Measurements from ENCODE around the gene SLC15A3. TPM values are rescaled to one million over a fixed set of nuclear protein-coding genes. Genes with fewer than 3 reads are reported as not detected.

Gene SLC15A3
- total and polyA plus RNA-seq, 7 experiments from 2014 or later, result 0.85 to 101 (median 10.2) TPM

DNA sequence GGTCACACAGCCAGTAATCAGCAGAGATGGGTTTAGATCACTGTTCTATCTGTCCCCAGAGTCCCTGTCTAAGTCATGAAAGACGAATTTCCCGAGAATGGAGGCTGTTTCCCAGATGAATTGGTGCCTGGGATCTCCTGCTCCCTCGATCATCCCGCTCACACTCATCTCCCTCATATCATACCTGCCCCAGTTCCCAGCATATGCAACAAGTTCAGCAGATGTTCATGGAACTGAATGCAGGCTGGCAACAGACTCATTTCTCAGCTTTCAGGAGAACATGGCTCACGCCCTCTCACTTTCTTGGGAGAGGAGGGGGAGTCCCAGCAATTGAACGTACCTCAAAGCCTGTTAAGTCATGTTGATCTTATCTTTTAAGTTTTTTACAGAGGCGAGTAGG is 41.6 kb upstream of the SLC15A3 start:
- peak overlapping the region; percentile 36 for H3K27ac ChIP-seq (ENCODE audit: low read depth, low read length)
- POLR2A ChIA-PET, result interaction anchor here (0.9 to 1.3 kb wide), 4 partner anchors 9 to 117 kb away, joined by 3 to 6 read pairs (median 4); no protein-coding TSS in a partner anchor
- Mint-ChIP-seq H3K9me3 (no peaks in the 10 kb centered on the region), H3K27me3 (no peaks in the 10 kb centered on the region), H3K36me3 (peaks cover 8 to 49% (median 45%) of the 10 kb centered on the region in 5 donors), H3K4me1 (peaks cover 42 to 92% (median 85%) of the 10 kb centered on the region in 7 donors), H3K27ac (peak overlapping the region; percentile 81 to 93 (median 91)), H3K4me3 (peak overlapping the region; percentile 42 to 74 (median 67))
- DNase-seq (peak in 1 of 9 donors; percentile 50), ATAC-seq (no peak)
- intact Hi-C loops (cut with micrococcal nuclease), result loop anchor here (1.0 kb wide), 2 partner anchors 7 to 11 kb away; no protein-coding TSS in a partner anchor
- H3K4me3 ChIP-seq (ENCODE audit: low read length), result no peak overlapping the region
- H3K4me1 ChIP-seq (ENCODE audit: control insufficient read depth in 2 of 2, insufficient read depth in 2 of 2, low read length in 2 of 2), result peaks cover 19 to 68% of the 10 kb centered on the region in 2 donors
- H3K9me3 ChIP-seq (ENCODE audit: control insufficient read depth in 2 of 3, low read length in 3 of 3), result no peaks in the 10 kb centered on the region
- H3K27me3 ChIP-seq (ENCODE audit: control insufficient read depth in 2 of 2, insufficient read depth in 2 of 2, low read length in 2 of 2), result no peaks in the 10 kb centered on the region
- peaks cover 4 to 67% (median 27%) of the 10 kb centered on the region in 3 experiments for H3K36me3 ChIP-seq (ENCODE audit: control insufficient read depth in 2 of 3, insufficient read depth in 3 of 3, low read length in 3 of 3)
- CTCF ChIA-PET, result interaction anchor here (0.6 to 1.5 kb wide), 2 partner anchors 10 to 22 kb away, joined by 5 to 6 read pairs; partner anchors contain the start of gene CD6

- POLR2A ChIA-PET, result interaction anchor here (0.7 to 1.3 kb wide), 7 partner anchors 8 to 117 kb away, joined by 3 to 6 read pairs (median 3); no protein-coding TSS in a partner anchor
- H3K27me3 Mint-ChIP-seq, result no peaks in the 10 kb centered on the region
- Histone ChIP-seq H3K4me3 (ENCODE audit: low read length) (no peak overlapping the region), H3K4me1 (ENCODE audit: control insufficient read depth in 2 of 2, insufficient read depth in 2 of 2, low read length in 2 of 2) (peaks cover 26 to 75% of the 10 kb centered on the region in 2 donors), H3K27me3 (ENCODE audit: control insufficient read depth in 2 of 2, insufficient read depth in 2 of 2, low read length in 2 of 2) (no peaks in the 10 kb centered on the region), H3K27ac (ENCODE audit: low read depth, low read length) (peak overlapping the region; percentile 36), H3K9me3 (ENCODE audit: control insufficient read depth in 2 of 3, low read length in 3 of 3) (no peaks in the 10 kb centered on the region), H3K36me3 (ENCODE audit: control insufficient read depth in 2 of 3, insufficient read depth in 3 of 3, low read length in 3 of 3) (peaks cover 4 to 71% (median 32%) of the 10 kb centered on the region in 3 experiments)
- ATAC-seq, result no peak
- intact Hi-C loops (cut with micrococcal nuclease), result no loop called here
- H3K4me1 Mint-ChIP-seq, result peaks cover 35 to 92% (median 85%) of the 10 kb centered on the region in 7 donors
- H3K36me3 Mint-ChIP-seq, result peaks cover 8 to 50% (median 47%) of the 10 kb centered on the region in 5 donors
- peak overlapping the region; percentile 81 to 93 (median 91) for H3K27ac Mint-ChIP-seq
- CTCF ChIA-PET, result interaction anchor here (0.6 to 1.5 kb wide), 2 partner anchors 10 to 22 kb away, joined by 5 to 6 read pairs; partner anchors contain the start of gene CD6
- no peaks in the 10 kb centered on the region for H3K9me3 Mint-ChIP-seq
- H3K4me3 Mint-ChIP-seq, result peak overlapping the region; percentile 42 to 74 (median 67)
- DNase-seq, result no peak
Measured at GRCh38 chr11:60992842-60993409, 41.0 kb upstream of the SLC15A3 start.

GRCh38 chr11:60991457-60991856 is 39.5 kb upstream of the SLC15A3 start:
- H3K36me3 ChIP-seq (ENCODE audit: control insufficient read depth in 2 of 3, insufficient read depth in 3 of 3, low read length in 3 of 3), result peaks cover 4 to 67% (median 36%) of the 10 kb centered on the region in 3 experiments
- H3K9me3 ChIP-seq (ENCODE audit: control insufficient read depth in 2 of 3, low read length in 3 of 3), result no peaks in the 10 kb centered on the region
- Mint-ChIP-seq H3K9me3 (no peaks in the 10 kb centered on the region), H3K27me3 (no peaks in the 10 kb centered on the region), H3K36me3 (peaks cover 8 to 56% (median 50%) of the 10 kb centered on the region in 5 donors), H3K4me1 (peaks cover 45 to 96% (median 89%) of the 10 kb centered on the region in 7 donors), H3K27ac (peak overlapping the region; percentile 79 to 99 (median 88)), H3K4me3 (peak overlapping the region in 9 of 10 donors; percentile 18 to 92 (median 66))
- intact Hi-C loops (cut with micrococcal nuclease), result no loop called here
- CTCF ChIA-PET, result interaction anchor here (0.9 to 1.0 kb wide), 2 partner anchors 20 to 23 kb away, joined by 3 read pairs; partner anchors contain the start of gene CD6
- POLR2A ChIA-PET, result interaction anchor here (0.6 to 1.5 kb wide), 3 partner anchors 28 to 120 kb away, joined by 3 to 4 read pairs (median 3); no protein-coding TSS in a partner anchor
- H3K4me3 ChIP-seq (ENCODE audit: low read length), result no peak overlapping the region
- ATAC-seq (no peak), DNase-seq (peak in 1 of 9 donors; percentile 72)
- no peaks in the 10 kb centered on the region for H3K27me3 ChIP-seq (ENCODE audit: control insufficient read depth in 2 of 2, insufficient read depth in 2 of 2, low read length in 2 of 2)
- peak overlapping the region; percentile 62 for H3K27ac ChIP-seq (ENCODE audit: low read depth, low read length)
- H3K4me1 ChIP-seq (ENCODE audit: control insufficient read depth in 2 of 2, insufficient read depth in 2 of 2, low read length in 2 of 2), result peaks cover 40 to 87% of the 10 kb centered on the region in 2 donors

- H3K36me3 ChIP-seq (ENCODE audit: control insufficient read depth in 2 of 3, insufficient read depth in 3 of 3, low read length in 3 of 3), result peaks cover 0 to 44% (median 27%) of the 10 kb centered on the region in 3 experiments
- H3K9me3 ChIP-seq (ENCODE audit: control insufficient read depth in 2 of 3, low read length in 3 of 3), result no peaks in the 10 kb centered on the region
- ATAC-seq (no peak), DNase-seq (peak in 1 of 9 donors; percentile 27)
- H3K27me3 Mint-ChIP-seq, result no peaks in the 10 kb centered on the region
- H3K4me1 ChIP-seq (ENCODE audit: control insufficient read depth in 2 of 2, insufficient read depth in 2 of 2, low read length in 2 of 2), result peaks cover 52 to 86% of the 10 kb centered on the region in 2 donors
- no peaks in the 10 kb centered on the region for H3K9me3 Mint-ChIP-seq
- H3K36me3 Mint-ChIP-seq, result peaks cover 10 to 57% (median 42%) of the 10 kb centered on the region in 5 donors
- ChIA-PET CTCF (interaction anchor here (0.6 to 2.3 kb wide), 2 partner anchors 20 to 41 kb away, joined by 3 to 6 read pairs; no protein-coding TSS in a partner anchor), POLR2A (interaction anchor here (0.6 to 5.7 kb wide), 6 partner anchors 8 to 91 kb away, joined by 3 to 60 read pairs (median 4); no protein-coding TSS in a partner anchor)
- intact Hi-C loops (cut with micrococcal nuclease), result loop anchor here (1.0 to 10.0 kb wide), 7 partner anchors 15 to 1566 kb away; partner anchors contain the start of genes CD5 (in 1 of the 2), TMEM109 (in 1 of the 2) and VPS37C (in 1 of the 2)
- peak overlapping the region; percentile 96 for H3K27ac ChIP-seq (ENCODE audit: low read depth, low read length)
- peaks cover 49 to 96% (median 87%) of the 10 kb centered on the region in 7 donors for H3K4me1 Mint-ChIP-seq
- no peak overlapping the region for H3K4me3 ChIP-seq (ENCODE audit: low read length)
- peak overlapping the region; percentile 62 to 93 (median 83) for H3K4me3 Mint-ChIP-seq
- H3K27me3 ChIP-seq (ENCODE audit: control insufficient read depth in 2 of 2, insufficient read depth in 2 of 2, low read length in 2 of 2), result no peaks in the 10 kb centered on the region
- peak overlapping the region; percentile 91 to 100 (median 99) for H3K27ac Mint-ChIP-seq
Measured at GRCh38 chr11:60989093-60989650, 37.2 kb upstream of the SLC15A3 start.

GRCh38 chr11:60988658-60989057 is 36.7 kb upstream of the SLC15A3 start:
- Histone ChIP-seq H3K27ac (ENCODE audit: low read depth, low read length) (peak overlapping the region; percentile 96), H3K4me1 (ENCODE audit: control insufficient read depth in 2 of 2, insufficient read depth in 2 of 2, low read length in 2 of 2) (peaks cover 57 to 86% of the 10 kb centered on the region in 2 donors), H3K27me3 (ENCODE audit: control insufficient read depth in 2 of 2, insufficient read depth in 2 of 2, low read length in 2 of 2) (no peaks in the 10 kb centered on the region), H3K36me3 (ENCODE audit: control insufficient read depth in 2 of 3, insufficient read depth in 3 of 3, low read length in 3 of 3) (peaks cover 0 to 40% (median 25%) of the 10 kb centered on the region in 3 experiments), H3K4me3 (ENCODE audit: low read length) (no peak overlapping the region), H3K9me3 (ENCODE audit: control insufficient read depth in 2 of 3, low read length in 3 of 3) (no peaks in the 10 kb centered on the region)
- Mint-ChIP-seq H3K4me1 (peaks cover 51 to 96% (median 88%) of the 10 kb centered on the region in 7 donors), H3K9me3 (no peaks in the 10 kb centered on the region), H3K4me3 (peak overlapping the region; percentile 62 to 93 (median 83)), H3K36me3 (peaks cover 10 to 58% (median 42%) of the 10 kb centered on the region in 5 donors), H3K27me3 (no peaks in the 10 kb centered on the region), H3K27ac (peak overlapping the region; percentile 91 to 100 (median 99))
- no peak for ATAC-seq
- POLR2A ChIA-PET, result interaction anchor here (0.9 to 5.7 kb wide), 7 partner anchors 8 to 92 kb away, joined by 3 to 60 read pairs (median 4); no protein-coding TSS in a partner anchor
- peak in 1 of 9 donors; percentile 30 for DNase-seq
- intact Hi-C loops (cut with micrococcal nuclease), result loop anchor here (1.0 to 10.0 kb wide), 8 partner anchors 16 to 1566 kb away; partner anchors contain the start of genes CD5 (in 1 of the 2), TMEM109 (in 1 of the 2) and VPS37C (in 1 of the 2)
- CTCF ChIA-PET, result interaction anchor here (0.6 to 2.3 kb wide), 3 partner anchors 19 to 53 kb away, joined by 3 to 6 read pairs (median 3); no protein-coding TSS in a partner anchor
